ENCODE results near the gene SAAL1.

Gene SAAL1

DNA sequence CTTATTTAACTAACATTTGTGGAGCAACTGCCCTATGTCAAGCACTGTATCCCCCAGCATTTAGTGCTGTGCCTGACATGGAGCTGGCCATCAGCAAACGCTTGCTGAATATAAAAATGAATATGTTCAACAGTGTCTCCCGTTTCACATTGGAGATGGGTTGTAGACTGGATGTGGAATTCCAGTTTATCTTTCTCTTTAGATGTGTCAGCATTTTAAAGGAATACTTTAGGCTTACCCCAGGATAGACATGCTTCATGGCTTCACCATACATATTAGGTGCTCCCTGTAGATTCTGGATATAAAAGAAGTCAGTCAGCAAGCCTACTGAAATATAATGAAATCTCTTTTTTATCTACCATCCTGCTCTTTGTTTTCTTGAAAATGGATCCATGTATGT lies 38.5 kb downstream of the SAAL1 start:
- H3K4me1 ChIP-seq (ENCODE audit: control extremely low read depth in 1 of 4, control insufficient read depth in 4 of 4, insufficient read depth in 4 of 4, low read length in 3 of 4), result no peaks in the 10 kb centered on the region
- no peak for DNase-seq
- no peak overlapping the region for H3K4me3 ChIP-seq (ENCODE audit: control insufficient read depth in 1 of 7, extremely low read depth in 1 of 7, insufficient read depth in 4 of 7, low read depth in 2 of 7, low read length in 6 of 7)
- no peaks in the 10 kb centered on the region for H3K27me3 ChIP-seq (replicated peaks in 2 of 5; ENCODE audit: control insufficient read depth in 4 of 5, insufficient read depth in 5 of 5, low read length in 4 of 5)
- 94% methylated on average over 2 of the region's 2 CpGs for WGBS (ENCODE audit: insufficient coverage)
- no peaks in the 10 kb centered on the region for H3K9me3 ChIP-seq (ENCODE audit: control extremely low read depth in 1 of 5, control insufficient read depth in 4 of 5, insufficient read depth in 2 of 5, low read depth in 1 of 5, low read length in 4 of 5)
- H3K27ac ChIP-seq (ENCODE audit: insufficient read depth in 1 of 2, low read depth in 1 of 2, low read length in 2 of 2, poor library complexity in 1 of 2, severe bottlenecking in 2 of 2), result no peak overlapping the region
- POLR2A ChIA-PET, result no interaction called here
- CTCF ChIA-PET, result no interaction called here
- H3K36me3 ChIP-seq (ENCODE audit: control insufficient read depth in 4 of 4, insufficient read depth in 4 of 4, low read length in 3 of 4), result no peaks in the 10 kb centered on the region

DNA sequence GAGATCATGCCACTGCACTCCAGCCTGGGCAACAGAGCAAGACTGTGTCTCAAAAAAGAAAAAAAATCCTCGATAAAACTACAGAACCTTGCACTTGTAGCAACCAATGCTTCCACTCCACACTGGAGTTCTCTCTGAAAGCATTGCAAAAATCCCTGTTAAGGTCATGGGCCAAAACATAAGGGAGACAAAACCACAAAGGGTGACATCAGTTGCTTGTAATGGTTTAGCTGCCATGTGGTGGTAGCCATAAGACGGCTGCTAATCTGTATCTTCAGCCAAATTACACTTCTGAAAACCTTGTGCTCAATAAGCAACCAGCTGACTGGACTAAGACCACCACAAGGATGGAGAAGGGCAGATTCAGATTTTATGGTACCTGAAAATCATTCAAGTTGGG lies 39.3 kb downstream of the SAAL1 start:
- Histone ChIP-seq H3K27ac (ENCODE audit: insufficient read depth in 1 of 2, low read depth in 1 of 2, low read length in 2 of 2, poor library complexity in 1 of 2, severe bottlenecking in 2 of 2) (no peak overlapping the region), H3K36me3 (ENCODE audit: control insufficient read depth in 4 of 4, insufficient read depth in 4 of 4, low read length in 3 of 4) (no peaks in the 10 kb centered on the region), H3K4me3 (ENCODE audit: control insufficient read depth in 1 of 7, extremely low read depth in 1 of 7, insufficient read depth in 4 of 7, low read depth in 2 of 7, low read length in 6 of 7) (no peak overlapping the region), H3K27me3 (replicated peaks in 2 of 5; ENCODE audit: control insufficient read depth in 4 of 5, insufficient read depth in 5 of 5, low read length in 4 of 5) (no peaks in the 10 kb centered on the region), H3K4me1 (ENCODE audit: control extremely low read depth in 1 of 4, control insufficient read depth in 4 of 4, insufficient read depth in 4 of 4, low read length in 3 of 4) (no peaks in the 10 kb centered on the region), H3K9me3 (ENCODE audit: control extremely low read depth in 1 of 5, control insufficient read depth in 4 of 5, insufficient read depth in 2 of 5, low read depth in 1 of 5, low read length in 4 of 5) (no peaks in the 10 kb centered on the region)
- 100% methylated on average over 1 of the region's 2 CpGs for WGBS (ENCODE audit: insufficient coverage)
- no peak for DNase-seq
- ChIA-PET POLR2A (interaction anchor here (0.6 kb wide), 1 partner anchor 184 kb away, joined by 6 read pairs; no protein-coding TSS in a partner anchor), CTCF (no interaction called here)

DNA sequence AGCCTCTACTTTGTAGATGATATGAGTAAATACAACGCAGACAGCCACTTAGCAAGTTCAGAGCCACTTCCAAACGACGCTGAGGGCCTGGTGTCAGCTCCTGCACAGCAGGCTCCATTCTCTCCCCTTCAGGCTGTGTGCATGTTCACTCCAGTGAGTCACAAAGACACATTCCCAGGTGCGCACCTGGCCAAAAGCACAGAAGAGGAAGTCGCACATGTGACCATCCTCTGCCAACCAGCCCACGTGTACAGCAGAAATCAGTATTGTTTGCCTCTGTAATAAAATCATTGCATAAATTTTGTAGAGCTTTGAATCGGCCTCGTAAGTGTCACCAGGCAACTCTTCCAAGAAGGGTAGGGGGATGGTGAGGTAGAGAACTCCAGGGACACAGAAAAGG lies 40.3 kb downstream of the SAAL1 start:
- 88% methylated on average over 7 of the region's 8 CpGs for WGBS (ENCODE audit: insufficient coverage)
- H3K27ac ChIP-seq (ENCODE audit: insufficient read depth in 1 of 2, low read depth in 1 of 2, low read length in 2 of 2, poor library complexity in 1 of 2, severe bottlenecking in 2 of 2), result no peak overlapping the region
- CTCF ChIA-PET, result no interaction called here
- no peaks in the 10 kb centered on the region for H3K4me1 ChIP-seq (ENCODE audit: control extremely low read depth in 1 of 4, control insufficient read depth in 4 of 4, insufficient read depth in 4 of 4, low read length in 3 of 4)
- no peaks in the 10 kb centered on the region for H3K27me3 ChIP-seq (replicated peaks in 2 of 5; ENCODE audit: control insufficient read depth in 4 of 5, insufficient read depth in 5 of 5, low read length in 4 of 5)
- no peak for DNase-seq
- no peaks in the 10 kb centered on the region for H3K9me3 ChIP-seq (ENCODE audit: control extremely low read depth in 1 of 5, control insufficient read depth in 4 of 5, insufficient read depth in 2 of 5, low read depth in 1 of 5, low read length in 4 of 5)
- H3K36me3 ChIP-seq (ENCODE audit: control insufficient read depth in 4 of 4, insufficient read depth in 4 of 4, low read length in 3 of 4), result no peaks in the 10 kb centered on the region
- POLR2A ChIA-PET, result no interaction called here
- H3K4me3 ChIP-seq (ENCODE audit: control insufficient read depth in 1 of 7, extremely low read depth in 1 of 7, insufficient read depth in 4 of 7, low read depth in 2 of 7, low read length in 6 of 7), result no peak overlapping the region

DNA sequence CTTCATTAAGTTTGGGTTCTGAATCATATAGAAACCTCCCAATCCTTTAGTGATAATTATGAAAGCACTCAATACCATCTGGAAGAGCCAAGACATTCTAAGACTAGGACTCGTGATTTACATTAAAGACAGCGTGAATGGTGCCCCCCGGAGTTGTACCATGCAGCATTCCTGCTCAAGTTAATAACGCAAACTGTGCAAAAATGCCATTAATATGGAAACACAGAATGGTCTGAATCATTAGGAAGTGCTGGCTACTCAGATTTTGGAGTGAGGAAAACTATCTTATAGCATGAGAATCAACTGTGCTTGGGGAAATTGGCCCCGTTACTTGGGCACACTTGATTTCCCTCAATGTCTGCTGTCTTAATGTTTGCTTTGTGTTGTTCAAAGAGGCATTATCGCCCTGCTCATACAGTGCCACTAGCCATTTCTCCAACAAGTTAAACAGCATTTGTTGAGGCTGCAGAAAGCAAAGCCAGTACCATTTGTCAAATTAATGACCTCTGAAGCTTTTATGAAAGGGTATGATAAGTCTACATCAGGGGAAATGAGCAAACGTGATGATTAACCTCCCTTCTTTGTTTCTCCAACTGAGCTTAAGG lies 41.3 kb downstream of the SAAL1 start:
- no peaks in the 10 kb centered on the region for H3K27me3 ChIP-seq (replicated peaks in 2 of 5; ENCODE audit: control insufficient read depth in 4 of 5, insufficient read depth in 5 of 5, low read length in 4 of 5)
- H3K4me3 ChIP-seq (ENCODE audit: control insufficient read depth in 1 of 7, extremely low read depth in 1 of 7, insufficient read depth in 4 of 7, low read depth in 2 of 7, low read length in 6 of 7), result no peak overlapping the region
- H3K4me1 ChIP-seq (ENCODE audit: control extremely low read depth in 1 of 4, control insufficient read depth in 4 of 4, insufficient read depth in 4 of 4, low read length in 3 of 4), result no peaks in the 10 kb centered on the region
- POLR2A ChIA-PET, result no interaction called here
- H3K9me3 ChIP-seq (ENCODE audit: control extremely low read depth in 1 of 5, control insufficient read depth in 4 of 5, insufficient read depth in 2 of 5, low read depth in 1 of 5, low read length in 4 of 5), result no peaks in the 10 kb centered on the region
- WGBS (ENCODE audit: insufficient coverage), result 95% methylated on average over 5 of the region's 7 CpGs
- no peaks in the 10 kb centered on the region for H3K36me3 ChIP-seq (ENCODE audit: control insufficient read depth in 4 of 4, insufficient read depth in 4 of 4, low read length in 3 of 4)
- CTCF ChIA-PET, result no interaction called here
- no peak for DNase-seq
- no peak overlapping the region for H3K27ac ChIP-seq (ENCODE audit: insufficient read depth in 1 of 2, low read depth in 1 of 2, low read length in 2 of 2, poor library complexity in 1 of 2, severe bottlenecking in 2 of 2)

GRCh38 chr11:18063862-18064434 lies 41.9 kb downstream of the SAAL1 start:
- CTCF ChIA-PET, result interaction anchor here (0.8 kb wide), 1 partner anchor 15 kb away, joined by 3 read pairs; no protein-coding TSS in a partner anchor

GRCh38 chr11:18063125-18063524 lies 42.8 kb downstream of the SAAL1 start:
- no peak for DNase-seq
- no peaks in the 10 kb centered on the region for H3K4me1 ChIP-seq (ENCODE audit: control extremely low read depth in 1 of 4, control insufficient read depth in 4 of 4, insufficient read depth in 4 of 4, low read length in 3 of 4)
- POLR2A ChIA-PET, result no interaction called here
- CTCF ChIA-PET, result interaction anchor here (0.8 to 1.5 kb wide), 2 partner anchors 9 to 16 kb away, joined by 3 to 4 read pairs; no protein-coding TSS in a partner anchor
- H3K4me3 ChIP-seq (ENCODE audit: control insufficient read depth in 1 of 7, extremely low read depth in 1 of 7, insufficient read depth in 4 of 7, low read depth in 2 of 7, low read length in 6 of 7), result no peak overlapping the region
- no peaks in the 10 kb centered on the region for H3K36me3 ChIP-seq (ENCODE audit: control insufficient read depth in 4 of 4, insufficient read depth in 4 of 4, low read length in 3 of 4)
- H3K9me3 ChIP-seq (ENCODE audit: control extremely low read depth in 1 of 5, control insufficient read depth in 4 of 5, insufficient read depth in 2 of 5, low read depth in 1 of 5, low read length in 4 of 5), result no peaks in the 10 kb centered on the region
- H3K27ac ChIP-seq (ENCODE audit: insufficient read depth in 1 of 2, low read depth in 1 of 2, low read length in 2 of 2, poor library complexity in 1 of 2, severe bottlenecking in 2 of 2), result no peak overlapping the region
- no peaks in the 10 kb centered on the region for H3K27me3 ChIP-seq (replicated peaks in 2 of 5; ENCODE audit: control insufficient read depth in 4 of 5, insufficient read depth in 5 of 5, low read length in 4 of 5)
- WGBS (ENCODE audit: insufficient coverage), result no CpG with 5 or more reads among the region's 5 CpGs

More at GRCh38 chr11:18063862-18064434, 41.9 kb downstream of the SAAL1 start:
- POLR2A ChIA-PET, result no interaction called here
- Histone ChIP-seq H3K9me3 (ENCODE audit: control extremely low read depth in 1 of 5, control insufficient read depth in 4 of 5, insufficient read depth in 2 of 5, low read depth in 1 of 5, low read length in 4 of 5) (no peaks in the 10 kb centered on the region), H3K4me3 (ENCODE audit: control insufficient read depth in 1 of 7, extremely low read depth in 1 of 7, insufficient read depth in 4 of 7, low read depth in 2 of 7, low read length in 6 of 7) (no peak overlapping the region), H3K27ac (ENCODE audit: insufficient read depth in 1 of 2, low read depth in 1 of 2, low read length in 2 of 2, poor library complexity in 1 of 2, severe bottlenecking in 2 of 2) (no peak overlapping the region), H3K4me1 (ENCODE audit: control extremely low read depth in 1 of 4, control insufficient read depth in 4 of 4, insufficient read depth in 4 of 4, low read length in 3 of 4) (no peaks in the 10 kb centered on the region), H3K27me3 (replicated peaks in 2 of 5; ENCODE audit: control insufficient read depth in 4 of 5, insufficient read depth in 5 of 5, low read length in 4 of 5) (no peaks in the 10 kb centered on the region), H3K36me3 (ENCODE audit: control insufficient read depth in 4 of 4, insufficient read depth in 4 of 4, low read length in 3 of 4) (no peaks in the 10 kb centered on the region)
- DNase-seq, result no peak
- 100% methylated on average over 4 of the region's 4 CpGs for WGBS (ENCODE audit: insufficient coverage)

DNA sequence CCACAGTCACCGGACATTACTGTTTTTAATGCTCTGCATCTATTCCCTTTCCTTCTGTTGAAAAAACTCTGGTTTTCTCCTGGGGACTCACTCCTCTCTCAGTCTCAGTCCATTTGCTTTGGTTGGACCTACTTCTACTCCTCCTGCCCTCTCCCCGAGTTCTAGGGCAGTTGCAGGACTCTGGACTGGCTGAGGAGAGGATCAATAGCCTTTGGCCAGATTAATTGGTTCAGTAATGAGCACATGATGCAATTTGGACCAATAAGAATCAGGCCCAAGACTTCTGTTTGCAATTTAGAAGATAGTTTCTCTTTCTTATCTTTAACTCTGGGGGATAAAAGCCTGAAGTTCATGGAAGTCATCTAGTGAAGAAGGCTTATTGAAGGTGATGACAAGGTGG lies 44.5 kb downstream of the SAAL1 start:
- POLR2A ChIA-PET, result no interaction called here
- Histone ChIP-seq H3K27me3 (replicated peaks in 2 of 5; ENCODE audit: control insufficient read depth in 4 of 5, insufficient read depth in 5 of 5, low read length in 4 of 5) (no peaks in the 10 kb centered on the region), H3K4me1 (ENCODE audit: control extremely low read depth in 1 of 4, control insufficient read depth in 4 of 4, insufficient read depth in 4 of 4, low read length in 3 of 4) (no peaks in the 10 kb centered on the region), H3K4me3 (ENCODE audit: control insufficient read depth in 1 of 7, extremely low read depth in 1 of 7, insufficient read depth in 4 of 7, low read depth in 2 of 7, low read length in 6 of 7) (no peak overlapping the region), H3K27ac (ENCODE audit: insufficient read depth in 1 of 2, low read depth in 1 of 2, low read length in 2 of 2, poor library complexity in 1 of 2, severe bottlenecking in 2 of 2) (no peak overlapping the region), H3K36me3 (ENCODE audit: control insufficient read depth in 4 of 4, insufficient read depth in 4 of 4, low read length in 3 of 4) (no peaks in the 10 kb centered on the region), H3K9me3 (ENCODE audit: control extremely low read depth in 1 of 5, control insufficient read depth in 4 of 5, insufficient read depth in 2 of 5, low read depth in 1 of 5, low read length in 4 of 5) (no peaks in the 10 kb centered on the region)
- WGBS (ENCODE audit: insufficient coverage), result no CpG with 5 or more reads among the region's 2 CpGs
- CTCF ChIA-PET, result no interaction called here
- DNase-seq, result no peak
